Measurements from ENCODE around the gene KDM1A.

GRCh38 chr1:23101101-23101827, 82.0 kb downstream of the KDM1A start:
- TF ChIP-seq CTCF (IDR thresholded peaks at IDR 0.05; ENCODE audit: low read depth, low read length, missing input control) (no peak), ATF3 (IDR thresholded peaks at IDR 0.05) (no peak), SP1 (IDR thresholded peaks at IDR 0.05) (no peak), RAD21 (IDR thresholded peaks at IDR 0.05) (no peak), TAF1 (conservative IDR thresholded peaks at IDR 0.05) (no peak)
